Esophagus mucosa (tissue), 1 donor: ENCODE results near the gene IKZF2. TPM values are rescaled to one million over a fixed set of nuclear protein-coding genes. Genes with fewer than 3 reads are reported as not detected.

Source experiments
- ATAC-seq: fragments of 200-7000 bp; cut with Tn5 transposase; one replicate; pipeline ENCODE4 v1.9.1; 2020
- total RNA-seq: library from RNA; stranded (reverse); gene quantifications from one replicate; pipeline ENCODE4 v1.2.4, GENCODE V29; 2023
- donor health status: DM: yes; HTN: yes; CAD: no.

Gene IKZF2
- 66.4 TPM for total RNA-seq

- ATAC-seq = peak; percentile 91
Measured at GRCh38 chr2:213151437-213152064, at the start of gene IKZF2. TSS of gene IKZF2 (minus strand) at chr2:213151612. CDS start at chr2:213148629, 2,983 bp downstream.

DNA sequence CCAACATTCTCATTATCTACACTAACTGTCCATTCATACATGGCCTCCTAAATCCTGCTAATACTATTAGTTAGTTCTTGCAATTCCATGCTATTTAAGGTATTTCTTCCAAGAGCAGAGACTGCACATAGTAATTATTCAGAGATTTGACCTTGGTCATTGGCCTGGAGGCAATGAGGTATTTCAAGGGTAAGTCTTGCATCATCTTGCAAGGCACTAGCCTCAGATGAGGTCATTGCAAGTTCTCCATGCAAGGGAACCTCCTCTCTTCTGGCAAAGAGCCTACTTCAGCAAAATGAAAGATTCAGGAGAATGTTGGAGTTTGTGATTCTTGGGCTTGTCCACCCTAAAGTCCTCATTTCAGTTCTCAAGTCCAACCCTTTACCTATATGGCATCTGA lies 48.5 kb upstream of the IKZF2 start:
- ATAC-seq = no peak

DNA sequence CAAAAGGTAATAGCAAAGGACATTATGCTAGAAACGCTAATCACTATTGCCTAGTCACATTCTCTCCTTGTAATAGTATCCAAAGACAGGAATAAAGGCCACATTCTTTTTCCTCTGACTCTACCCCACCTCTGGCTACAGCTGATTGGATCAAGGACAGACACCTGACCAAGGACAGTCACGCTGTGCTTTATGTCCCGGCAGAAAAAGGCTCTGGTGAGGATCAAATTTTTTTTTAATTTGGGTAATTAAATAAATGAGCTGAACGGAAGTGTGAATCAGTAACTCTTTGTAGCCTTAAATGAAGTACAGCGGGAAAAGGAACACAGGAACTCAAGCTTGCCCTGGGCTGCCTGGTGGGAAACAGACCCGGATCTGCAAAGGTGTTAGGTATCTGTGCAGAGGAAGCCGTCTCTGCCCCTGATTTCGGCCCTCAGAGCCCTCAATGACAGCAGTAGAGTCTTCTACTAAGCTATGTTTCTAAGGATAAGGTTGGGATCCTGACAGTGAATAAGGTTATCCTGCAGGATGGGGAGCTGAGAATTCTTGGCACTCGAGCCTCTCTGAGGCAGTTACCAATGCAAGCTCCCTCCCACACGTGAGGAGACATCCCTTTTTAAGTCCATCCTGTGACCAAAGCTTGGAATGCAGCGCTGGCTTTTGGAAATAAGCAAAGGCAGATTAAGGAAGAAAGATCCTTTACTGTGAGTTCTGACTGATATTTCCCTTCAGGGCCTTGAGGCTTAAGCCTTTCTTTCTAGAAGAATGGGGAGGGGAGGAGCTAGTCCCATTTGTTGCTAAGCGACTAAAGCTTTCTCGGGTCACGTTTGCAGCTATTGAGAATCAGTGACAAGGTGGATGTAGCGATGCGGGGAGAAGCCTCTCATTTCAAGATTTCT lies 37.8 kb upstream of the IKZF2 start:
- peak; percentile 67 for ATAC-seq

DNA sequence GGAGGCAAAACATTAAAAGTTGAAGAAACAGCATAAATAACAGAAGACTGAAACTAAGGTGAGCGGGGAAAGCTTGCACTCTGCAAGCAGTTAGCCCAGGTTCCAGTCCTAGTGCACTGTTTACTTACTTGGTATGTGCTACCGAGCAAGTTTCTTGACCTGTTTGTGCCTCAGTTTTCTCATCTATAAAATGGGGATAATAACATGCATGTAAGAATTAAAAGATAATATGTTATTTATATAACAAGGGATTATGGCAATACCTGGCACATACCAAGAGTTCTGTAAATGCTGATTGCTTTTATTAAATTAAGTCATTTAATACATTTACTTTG lies 37.1 kb upstream of the IKZF2 start:
- ATAC-seq = no peak

GRCh38 chr2:213187833-213188532 lies 36.6 kb upstream of the IKZF2 start:
- ATAC-seq = no peak

DNA sequence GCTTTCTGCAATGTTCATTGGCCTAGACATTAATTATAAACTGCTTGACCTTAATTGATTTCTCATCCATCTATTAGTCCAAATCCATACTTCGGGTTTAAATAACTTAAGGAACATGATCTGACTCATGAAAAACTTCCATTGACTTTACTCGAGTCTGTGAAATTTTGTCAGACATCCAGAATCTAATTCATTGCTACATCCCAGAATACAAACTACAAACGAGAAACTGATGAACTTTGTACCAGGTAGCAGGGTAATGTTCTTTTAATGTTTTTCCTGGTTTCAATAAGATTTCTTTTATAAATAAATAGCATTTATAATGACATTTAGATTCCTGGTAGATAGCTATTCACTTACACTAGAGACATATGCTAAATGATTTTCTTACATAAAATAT lies 36.0 kb upstream of the IKZF2 start:
- no peak for ATAC-seq

- no peak for ATAC-seq
Measured at GRCh38 chr2:213185147-213185822, 33.9 kb upstream of the IKZF2 start.

- ATAC-seq = no peak
Measured at GRCh38 chr2:213181712-213182111, 30.3 kb upstream of the IKZF2 start.

- no peak for ATAC-seq
Measured at GRCh38 chr2:213177679-213178078, 26.3 kb upstream of the IKZF2 start.

- ATAC-seq = peak; percentile 70
Measured at GRCh38 chr2:213175673-213176247, 24.3 kb upstream of the IKZF2 start.

GRCh38 chr2:213172641-213173040 lies 21.2 kb upstream of the IKZF2 start:
- no peak for ATAC-seq

DNA sequence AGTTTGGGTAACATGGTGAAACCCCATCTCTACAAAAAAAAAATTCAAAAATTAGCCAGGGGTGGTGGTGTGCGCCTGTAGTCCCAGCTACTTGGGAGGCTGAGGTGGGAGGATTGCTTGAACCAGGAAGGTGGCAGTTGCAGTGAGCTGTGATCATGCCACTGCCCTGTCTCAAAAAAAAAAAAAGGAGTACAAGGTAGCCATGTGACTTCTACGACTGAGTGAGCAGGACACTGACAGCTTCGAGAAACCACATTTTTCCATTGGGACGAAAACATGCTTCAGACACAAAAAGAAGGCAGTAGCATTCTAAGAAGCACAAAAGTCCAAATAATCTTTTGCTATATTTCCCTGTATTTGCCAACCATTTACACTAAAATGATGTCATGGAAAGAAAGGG lies 19.7 kb upstream of the IKZF2 start:
- ATAC-seq = no peak

DNA sequence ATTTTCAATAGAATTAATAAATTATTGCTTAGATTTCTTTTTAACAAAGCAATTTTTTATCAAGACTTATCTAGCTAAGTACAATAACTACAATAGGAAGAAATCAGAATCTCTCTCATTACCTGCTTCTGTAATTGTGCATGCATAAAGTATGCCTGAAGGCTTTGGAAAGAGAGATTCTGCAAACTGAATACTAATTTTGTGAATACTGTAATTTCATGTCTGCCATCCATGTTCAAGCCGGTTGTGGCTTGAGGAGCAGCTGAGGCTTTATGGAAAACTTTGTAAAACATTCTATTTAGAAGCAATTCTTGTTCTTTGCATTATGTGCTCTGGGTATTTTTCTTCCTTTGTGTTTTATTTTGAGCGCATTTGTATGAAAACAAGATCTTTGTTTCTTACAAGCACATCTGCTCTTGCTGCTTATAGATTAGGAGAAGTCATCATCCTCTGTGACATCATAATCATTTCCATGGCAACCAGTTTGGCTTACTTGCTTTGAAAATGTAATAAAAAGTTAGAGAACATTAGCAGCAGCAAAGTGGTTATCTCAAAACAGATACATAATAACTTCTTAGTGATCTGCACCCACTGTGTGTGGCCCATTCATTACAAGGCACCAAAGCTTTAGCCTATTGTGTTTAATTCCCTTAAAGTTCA lies 16.0 kb upstream of the IKZF2 start:
- no peak for ATAC-seq

DNA sequence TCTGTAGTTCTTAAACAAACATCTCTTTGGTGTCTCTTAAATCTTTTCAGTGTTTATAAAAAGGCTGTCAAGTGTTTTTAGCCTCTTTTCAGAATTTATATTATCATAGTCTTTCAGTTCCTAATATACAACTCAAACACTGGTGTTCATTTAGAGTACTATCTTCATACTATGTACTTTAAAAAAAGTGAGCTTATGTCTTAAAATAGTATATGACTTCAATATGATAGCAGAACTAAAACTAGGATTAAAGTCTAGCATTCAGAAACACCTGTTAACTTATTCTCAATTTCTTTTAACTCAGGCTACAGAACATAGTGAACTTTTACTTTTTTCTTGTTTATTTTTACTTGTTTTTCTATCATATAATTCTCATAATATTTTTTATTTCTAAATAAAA lies 14.7 kb upstream of the IKZF2 start:
- no peak for ATAC-seq

- no peak for ATAC-seq
Measured at GRCh38 chr2:213164263-213164662, 12.9 kb upstream of the IKZF2 start.

GRCh38 chr2:213162516-213163118 lies 11.2 kb upstream of the IKZF2 start:
- no peak for ATAC-seq

DNA sequence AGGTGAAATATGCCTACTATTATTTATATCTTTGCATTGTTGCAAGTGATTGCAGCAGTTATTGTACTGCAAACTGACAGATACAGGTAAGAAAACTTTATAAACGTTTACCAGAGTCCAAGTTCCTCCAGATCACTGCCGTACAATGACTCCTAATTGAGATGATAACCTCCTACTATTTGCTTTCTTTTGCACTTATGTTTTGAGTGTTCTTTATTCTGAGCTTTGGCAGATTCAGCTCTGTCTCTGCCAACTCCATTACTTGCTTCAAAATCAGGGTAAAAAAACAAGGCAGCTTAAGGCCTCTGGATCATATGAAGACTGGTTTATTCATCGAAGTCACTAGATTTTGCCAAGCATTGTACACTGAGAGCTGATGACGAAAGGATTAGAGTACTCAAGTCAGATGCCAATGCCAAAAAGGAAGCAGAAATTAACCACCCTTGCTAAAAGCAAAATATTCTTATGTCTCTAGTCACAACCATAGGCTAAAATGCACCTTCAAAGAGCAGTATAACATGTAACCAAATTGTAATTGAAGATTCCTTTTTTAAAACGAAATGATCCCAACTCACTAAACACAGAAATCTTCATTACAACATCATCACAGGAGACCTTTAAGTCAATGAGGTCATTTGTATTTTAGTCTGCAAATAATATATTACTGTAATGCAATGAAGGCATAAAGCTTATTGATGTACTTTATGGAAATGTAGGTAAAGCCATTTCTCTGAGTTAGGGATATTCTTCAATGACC lies 10.5 kb upstream of the IKZF2 start:
- ATAC-seq = peak; percentile 48

- no peak for ATAC-seq
Measured at GRCh38 chr2:213159768-213160167, 8.4 kb upstream of the IKZF2 start.

DNA sequence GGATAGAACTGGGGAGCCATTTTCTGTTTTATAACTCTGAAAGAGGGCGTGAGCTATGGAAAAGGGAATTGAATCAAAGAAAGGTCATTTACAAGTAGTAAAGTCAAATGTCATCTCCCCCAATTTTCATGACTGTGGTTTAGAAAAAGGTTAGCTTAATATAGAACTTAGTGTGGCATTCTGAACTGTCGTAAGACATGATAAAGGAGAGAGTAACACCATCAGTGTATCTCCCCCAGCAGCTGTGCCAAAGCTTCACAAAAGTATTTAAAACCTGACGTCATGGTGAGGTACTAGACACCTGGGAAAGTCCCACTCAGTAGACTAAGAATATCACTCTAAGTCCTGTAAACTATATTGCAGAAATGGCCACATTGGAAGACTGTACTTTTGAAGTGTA lies 5.8 kb upstream of the IKZF2 start:
- no peak for ATAC-seq

DNA sequence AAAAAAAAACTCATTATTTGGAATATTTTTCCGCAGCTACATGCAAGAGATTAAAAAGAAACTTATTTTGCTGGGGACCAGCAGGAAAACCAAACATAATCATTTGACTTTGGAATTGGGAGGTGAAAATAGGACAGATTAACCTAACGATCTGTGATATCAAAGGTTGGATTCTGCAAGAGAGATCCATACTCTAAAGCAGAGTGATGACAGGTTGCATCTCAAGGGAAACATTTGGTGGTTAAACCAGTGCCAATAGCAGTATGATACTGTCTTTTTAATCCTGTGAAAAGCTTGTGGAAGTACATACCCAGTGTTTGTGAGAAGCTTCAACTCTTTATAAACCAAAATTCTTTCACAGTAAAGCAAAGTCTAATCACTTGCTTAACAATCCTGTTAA lies 5.3 kb upstream of the IKZF2 start:
- no peak for ATAC-seq

GRCh38 chr2:213152888-213153287 lies 1.5 kb upstream of the IKZF2 start:
- no peak for ATAC-seq
